Activated CD4-positive, alpha-beta T cell treated with anti-CD3 and anti-CD28 coated beads, Interleukin-2, amount 50 U/mL, for 24 hours (primary cell): Measurements from ENCODE around the gene IGFBP3.
"Not testable (repeated sequence)": the region's sequence is repeated elsewhere in the genome, so short reads cannot be mapped to it uniquely, and the experiment has no call there.

Experiments
- DNase-seq, 2 donors: peaks; one replicate each; pipeline ENCODE4 v3.0.0-alpha.2; 2020; ENCODE audit warnings: low read depth in 1 of 2, low spot score in 1 of 2

The IGFBP3 gene, protein sequence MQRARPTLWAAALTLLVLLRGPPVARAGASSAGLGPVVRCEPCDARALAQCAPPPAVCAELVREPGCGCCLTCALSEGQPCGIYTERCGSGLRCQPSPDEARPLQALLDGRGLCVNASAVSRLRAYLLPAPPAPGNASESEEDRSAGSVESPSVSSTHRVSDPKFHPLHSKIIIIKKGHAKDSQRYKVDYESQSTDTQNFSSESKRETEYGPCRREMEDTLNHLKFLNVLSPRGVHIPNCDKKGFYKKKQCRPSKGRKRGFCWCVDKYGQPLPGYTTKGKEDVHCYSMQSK

DNA sequence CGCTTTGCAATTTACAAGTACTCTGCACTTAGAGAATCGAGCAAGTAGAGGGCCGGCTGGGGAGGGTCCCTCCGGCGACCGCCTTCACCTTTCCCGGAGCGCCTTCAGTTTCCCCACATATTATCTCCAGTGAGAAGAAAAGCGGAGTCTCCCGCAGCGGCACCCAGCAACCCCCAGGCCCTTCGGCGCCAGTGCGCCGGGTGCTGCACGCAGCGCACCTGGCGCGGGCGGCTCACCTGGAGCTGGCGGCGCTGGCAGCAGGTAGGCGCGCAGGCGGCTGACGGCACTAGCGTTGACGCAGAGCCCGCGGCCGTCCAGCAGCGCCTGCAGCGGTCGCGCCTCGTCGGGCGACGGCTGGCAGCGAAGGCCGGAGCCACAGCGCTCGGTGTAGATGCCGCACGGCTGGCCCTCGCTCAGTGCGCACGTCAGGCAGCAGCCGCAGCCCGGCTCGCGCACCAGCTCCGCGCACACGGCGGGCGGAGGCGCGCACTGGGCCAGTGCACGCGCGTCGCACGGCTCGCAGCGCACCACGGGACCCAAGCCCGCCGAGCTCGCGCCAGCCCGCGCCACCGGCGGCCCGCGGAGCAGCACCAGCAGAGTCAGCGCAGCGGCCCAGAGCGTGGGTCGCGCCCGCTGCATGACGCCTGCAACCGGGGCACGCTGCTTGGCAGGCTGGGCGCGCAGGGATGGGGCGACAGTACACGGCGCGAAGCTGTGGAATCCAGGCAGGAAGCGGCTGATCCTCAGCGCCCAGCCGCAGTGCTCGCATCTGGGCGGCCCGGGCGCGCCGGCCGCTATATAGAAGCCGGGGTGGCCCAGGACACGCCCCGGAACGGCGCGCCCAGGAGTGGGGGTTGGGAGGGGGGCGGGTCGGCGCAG lies at the start of gene IGFBP3:
TSS of gene IGFBP3 (minus strand) at position 771 of the 879 bp plus-strand sequence. CDS start at position 639, 132 bp downstream.
- DNase-seq, result no peak

DNA sequence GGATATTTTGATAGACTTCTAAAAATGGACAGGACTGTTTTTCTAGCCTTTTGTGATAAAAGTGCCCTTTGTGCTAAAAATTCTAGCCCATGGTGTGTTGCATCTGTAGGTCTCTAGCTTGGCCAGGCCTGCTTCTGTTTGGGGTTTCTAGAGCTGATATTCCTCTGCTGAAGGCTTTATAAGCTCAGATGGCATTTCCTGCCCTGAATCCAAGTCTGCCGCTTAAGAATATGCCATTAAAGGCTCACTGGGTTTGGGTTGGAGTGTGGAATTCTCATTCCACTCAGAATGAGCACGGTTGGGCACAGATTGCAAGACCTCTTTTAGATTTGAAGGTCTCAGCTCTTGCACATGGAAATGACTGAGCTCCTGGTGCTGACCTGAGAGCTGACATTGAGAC lies 49.4 kb upstream of the IGFBP3 start:
- DNase-seq, result no peak

DNA sequence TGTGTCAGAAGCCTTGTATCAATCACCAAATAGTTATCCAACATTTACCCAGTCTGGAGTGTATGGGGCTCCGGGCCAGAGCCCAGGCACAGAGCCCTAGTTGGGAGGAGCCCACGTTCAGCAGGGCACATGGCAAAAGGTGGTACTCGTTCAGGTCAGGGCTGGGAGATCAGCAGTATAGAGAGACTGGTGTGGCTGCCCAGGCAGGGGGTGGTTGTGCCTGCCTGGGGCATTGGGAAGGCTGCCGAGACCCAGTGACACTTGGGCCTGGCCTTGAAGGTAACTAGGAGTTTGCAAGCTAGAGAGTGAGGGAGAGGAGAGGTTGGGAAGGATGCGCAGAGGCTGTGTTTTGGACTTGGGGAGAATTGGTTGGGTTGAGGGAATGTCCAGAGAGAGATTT lies 48.9 kb upstream of the IGFBP3 start:
- no peak for DNase-seq

DNA sequence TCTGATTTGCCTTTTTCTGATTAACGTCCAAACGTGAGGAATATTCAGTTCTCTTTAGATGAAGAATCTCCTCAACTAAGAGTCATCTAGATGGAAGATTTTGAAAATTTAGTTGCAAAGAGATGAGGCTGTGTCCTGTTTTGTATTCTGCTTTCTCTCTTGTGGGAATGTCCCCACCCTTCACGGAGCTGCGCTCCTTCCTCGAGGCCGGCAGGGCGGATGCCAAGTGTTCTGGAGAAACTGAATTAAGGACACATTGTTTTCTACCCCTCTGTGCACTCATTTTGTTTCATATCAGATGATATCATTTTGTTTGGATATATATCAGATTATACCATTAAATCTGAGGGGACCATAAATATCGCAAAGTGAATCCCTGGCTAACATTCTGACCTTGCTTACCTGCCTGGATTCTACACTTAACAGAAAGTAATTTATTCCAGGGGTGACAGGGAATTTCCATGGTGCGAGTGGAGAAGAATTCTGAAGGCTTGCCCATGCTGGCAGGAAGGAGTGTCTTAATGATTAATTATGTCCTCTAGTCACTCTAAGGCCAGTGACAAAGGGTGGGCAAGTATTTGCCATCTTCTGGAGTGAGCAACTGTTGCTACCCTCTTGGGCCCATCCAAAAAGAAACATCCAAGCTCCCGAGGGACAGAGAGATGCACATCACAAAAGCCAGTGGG lies 47.9 kb upstream of the IGFBP3 start:
- DNase-seq, result no peak

DNA sequence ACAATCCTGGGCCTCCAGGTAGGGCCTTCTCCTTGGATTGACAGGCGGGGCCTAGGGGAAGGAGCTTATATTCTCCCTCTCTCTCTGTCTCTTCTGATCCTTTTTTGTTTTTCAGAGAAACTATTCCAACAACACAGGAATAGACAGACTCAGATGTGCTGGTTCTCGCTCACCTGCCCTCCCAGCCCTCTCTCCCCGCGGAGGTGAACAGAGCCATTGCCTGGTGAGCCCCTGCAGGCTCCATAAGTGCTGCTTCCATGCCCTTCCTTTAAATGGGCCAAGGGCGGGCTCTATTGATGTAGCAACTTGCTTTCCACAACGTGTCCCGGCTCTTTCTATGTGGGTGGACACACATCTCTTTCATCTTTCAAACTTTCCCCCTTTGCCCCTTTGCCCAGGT lies 47.2 kb upstream of the IGFBP3 start:
- DNase-seq, result no peak

DNA sequence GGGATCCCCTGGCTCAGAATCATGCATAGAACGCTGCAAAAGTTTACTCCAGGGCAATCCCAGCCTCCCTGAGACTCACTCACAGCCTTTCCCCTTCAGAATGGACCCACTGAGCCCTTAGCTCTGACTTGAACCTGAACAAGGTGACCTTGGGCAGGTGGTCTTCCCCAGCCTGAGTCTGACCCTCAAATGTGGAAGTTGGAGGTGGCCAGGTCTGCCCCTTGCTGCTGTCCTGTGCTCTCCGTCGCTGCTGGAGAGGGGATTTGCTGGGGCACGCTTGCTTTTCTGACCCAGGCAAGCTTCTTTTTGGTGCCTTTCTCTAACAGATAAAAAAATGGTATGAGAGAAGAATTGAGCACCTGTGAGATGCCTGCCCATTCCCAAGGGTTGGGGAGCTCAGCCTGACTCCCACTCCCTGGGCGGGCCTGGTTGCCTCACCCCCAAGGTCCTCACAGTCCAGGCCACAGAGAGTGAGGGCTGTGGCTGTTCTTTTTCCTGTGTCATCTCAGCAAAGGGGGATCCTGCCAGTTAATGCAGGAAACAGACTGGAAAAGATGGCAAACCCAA lies 46.6 kb upstream of the IGFBP3 start:
- DNase-seq, result no peak

DNA sequence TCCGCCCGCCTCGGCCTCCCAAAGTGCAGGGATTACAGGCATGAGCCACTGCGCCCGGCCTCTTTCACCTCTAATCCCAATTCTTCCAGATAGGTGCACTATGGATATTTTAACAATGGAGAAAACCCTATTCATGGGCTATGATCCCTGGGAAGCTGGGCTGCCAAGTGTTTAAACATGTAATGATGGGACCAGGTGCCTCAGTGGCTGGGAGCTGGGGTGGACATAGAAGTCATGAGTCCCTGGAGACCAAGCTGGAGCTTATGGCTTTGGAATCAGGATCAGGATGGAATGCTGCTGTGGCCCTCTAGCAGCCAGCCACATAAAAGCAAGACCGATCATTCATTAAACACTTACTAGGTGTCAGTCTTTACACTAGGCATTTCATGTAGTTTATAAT lies 41.8 kb upstream of the IGFBP3 start:
- DNase-seq, result no peak

DNA sequence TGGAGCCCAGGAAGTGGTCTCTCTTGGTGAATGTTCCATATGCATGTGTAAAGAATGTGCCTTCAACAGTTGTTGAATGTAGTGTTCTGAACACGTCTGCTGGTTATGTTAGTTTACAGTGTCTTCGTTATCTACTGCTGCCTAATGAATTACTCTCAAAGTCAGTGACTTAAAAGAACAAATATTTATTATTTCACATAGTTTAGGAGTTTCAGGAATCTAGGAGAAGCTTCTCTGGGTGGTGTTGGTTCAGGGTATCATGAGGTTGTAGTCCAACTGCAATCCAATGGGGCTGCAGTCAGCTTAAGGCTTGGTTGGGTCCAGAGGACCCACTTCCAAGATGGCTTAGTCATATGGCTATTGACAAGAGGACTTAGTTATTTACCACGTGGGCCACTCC lies 36.6 kb upstream of the IGFBP3 start:
- DNase-seq, result no peak

DNA sequence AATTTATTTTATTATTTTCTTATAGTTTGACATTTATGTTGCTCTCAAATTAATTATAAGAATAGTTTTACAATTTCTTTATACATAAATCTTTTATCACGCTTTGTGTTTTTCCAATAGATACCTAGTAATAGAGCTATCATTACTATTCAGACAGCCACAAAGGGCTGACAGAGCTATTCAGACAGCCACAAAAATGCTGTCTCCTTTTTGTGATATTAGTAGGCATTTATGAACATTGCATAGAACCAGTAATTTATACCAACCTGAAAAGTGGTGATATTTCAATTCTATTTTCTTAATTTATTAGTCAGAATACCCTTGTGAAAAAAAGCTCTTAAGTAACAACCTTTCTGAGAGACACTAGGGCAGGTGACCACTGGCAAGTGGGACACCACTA lies 34.2 kb upstream of the IGFBP3 start:
- DNase-seq, result no peak

DNA sequence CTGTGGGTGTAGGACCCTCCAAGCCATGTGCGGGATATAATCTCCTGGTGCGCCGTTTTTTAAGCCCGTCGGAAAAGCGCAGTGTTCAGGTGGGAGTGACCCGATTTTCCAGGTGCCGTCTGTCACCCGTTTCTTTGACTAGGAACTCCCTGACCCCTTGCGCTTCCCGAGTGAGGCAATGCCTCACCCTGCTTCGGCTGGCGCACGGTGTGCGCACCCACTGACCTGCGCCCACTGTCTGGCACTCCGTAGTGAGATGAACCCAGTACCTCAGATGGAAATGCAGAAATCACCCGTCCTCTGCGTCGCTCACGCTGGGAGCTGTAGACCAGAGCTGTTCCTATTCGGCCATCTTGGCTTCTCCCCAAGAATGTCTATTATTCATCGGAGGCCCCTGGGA lies 32.0 kb upstream of the IGFBP3 start:
- not testable (repeated sequence) for DNase-seq

DNA sequence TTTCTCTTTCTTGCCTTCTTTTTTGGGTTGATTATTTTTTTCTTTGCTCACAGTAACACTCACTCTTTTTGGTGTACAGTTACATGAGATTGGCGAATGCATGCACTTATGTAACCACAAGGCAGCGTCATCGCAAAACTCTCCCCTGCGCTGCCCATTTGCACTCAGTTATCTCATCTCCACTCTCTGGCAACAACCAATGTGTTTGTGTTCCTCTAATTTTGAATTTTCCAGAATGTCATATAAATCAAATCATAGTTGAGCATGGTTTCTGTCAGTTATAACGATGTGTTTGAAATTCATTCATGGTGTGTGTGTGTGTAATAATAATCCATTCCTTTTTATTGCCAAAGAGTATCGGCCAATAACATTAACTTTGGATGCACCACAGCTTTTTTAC lies 23.0 kb upstream of the IGFBP3 start:
- DNase-seq, result no peak

DNA sequence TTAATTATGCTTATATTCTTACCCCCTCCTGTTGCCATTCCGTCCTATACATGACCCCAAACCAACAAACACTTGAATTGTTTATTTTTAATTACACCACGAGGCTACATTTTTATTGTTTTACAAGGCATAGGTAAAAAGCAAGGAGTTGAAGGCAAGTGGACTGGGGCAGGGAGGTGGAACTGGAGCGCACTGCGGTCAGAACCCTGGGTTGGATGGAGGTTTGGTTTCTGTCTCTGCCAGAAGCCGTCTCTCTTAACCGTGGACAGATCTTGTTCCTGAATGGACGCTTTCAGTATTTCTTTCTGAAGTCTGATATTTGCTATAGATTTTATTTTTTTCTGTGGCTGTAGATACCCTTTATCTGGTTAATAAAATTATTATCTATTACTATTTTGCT lies 19.9 kb upstream of the IGFBP3 start:
- DNase-seq, result no peak

DNA sequence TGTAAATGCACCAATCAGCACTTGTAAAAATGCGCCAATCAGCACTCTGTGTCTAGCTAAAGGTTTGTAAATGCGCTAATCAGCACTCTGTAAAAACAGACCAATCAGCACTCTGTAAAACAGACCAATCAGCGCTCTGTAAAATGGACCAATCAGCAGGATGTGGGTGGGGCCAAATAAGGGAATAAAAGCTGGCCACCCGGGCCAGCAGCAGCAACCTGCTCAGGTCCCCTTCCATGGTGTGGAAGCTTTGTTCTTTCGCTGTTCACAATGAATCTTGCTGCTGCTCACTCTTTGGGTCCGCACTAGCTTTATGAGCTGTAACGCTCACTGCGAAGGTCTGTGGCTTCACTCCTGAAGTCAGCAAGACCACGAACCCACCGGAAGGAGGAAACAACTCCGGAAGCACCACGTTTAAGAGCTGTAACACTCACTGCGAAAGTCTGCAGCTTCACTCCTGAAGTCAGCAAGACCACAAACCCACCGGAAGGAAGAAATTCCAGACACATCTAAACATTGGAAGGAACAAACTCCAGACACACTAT lies 19.2 kb upstream of the IGFBP3 start:
- peak in 1 of 2 donors; percentile 14 for DNase-seq

DNA sequence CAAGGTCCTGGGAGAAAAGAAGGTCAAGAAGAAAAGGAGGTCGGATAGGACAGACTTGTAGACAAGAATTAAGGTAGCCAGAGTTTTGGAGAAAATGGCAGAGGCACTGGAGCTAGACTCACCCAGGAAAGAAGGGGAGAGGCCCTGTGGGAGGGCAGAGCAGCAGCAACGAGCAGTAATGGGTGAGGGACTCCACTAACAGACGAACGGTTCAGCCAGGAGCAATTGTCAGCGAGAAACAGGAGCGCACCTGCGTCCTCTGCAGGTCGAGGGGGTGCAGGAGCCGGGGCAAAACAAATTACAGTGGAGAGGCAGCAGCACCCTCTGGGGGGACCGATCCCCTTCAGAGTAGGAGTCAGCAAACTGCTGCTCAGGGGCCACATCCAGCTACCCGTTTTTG lies 18.5 kb upstream of the IGFBP3 start:
- no peak for DNase-seq

DNA sequence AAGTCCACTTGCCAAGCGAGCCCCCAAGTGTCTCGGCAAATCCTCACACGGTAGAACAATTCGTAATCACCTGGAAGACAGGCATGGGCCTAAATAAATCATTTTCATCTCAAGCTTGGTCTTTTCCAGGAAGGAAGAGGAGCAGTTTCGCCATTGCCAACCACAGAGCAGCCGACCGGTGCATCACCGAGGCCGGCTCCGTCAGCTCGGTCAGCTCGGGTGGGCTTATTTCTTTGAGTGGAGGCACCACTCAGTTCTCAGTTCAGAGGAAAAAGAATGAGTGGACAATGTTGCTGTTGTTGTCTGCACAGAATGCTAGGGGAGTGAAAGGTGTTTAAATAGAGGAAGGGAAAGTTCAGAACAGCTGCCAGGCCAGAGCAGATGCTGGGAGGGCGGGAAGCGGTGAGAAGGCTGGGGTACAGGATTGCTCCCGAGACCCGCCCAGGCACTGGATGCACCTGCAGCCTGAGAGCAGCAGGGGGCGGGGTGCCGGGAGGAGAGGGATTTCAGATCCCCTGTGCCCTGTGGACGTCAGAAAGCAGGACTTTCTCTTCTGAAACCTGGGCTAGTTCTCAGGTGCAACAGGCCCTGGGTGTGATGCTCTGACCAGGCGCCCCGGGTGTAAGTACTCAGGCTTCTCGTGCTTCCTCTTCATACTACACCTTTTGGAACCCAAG lies 17.7 kb upstream of the IGFBP3 start:
- DNase-seq, result no peak

DNA sequence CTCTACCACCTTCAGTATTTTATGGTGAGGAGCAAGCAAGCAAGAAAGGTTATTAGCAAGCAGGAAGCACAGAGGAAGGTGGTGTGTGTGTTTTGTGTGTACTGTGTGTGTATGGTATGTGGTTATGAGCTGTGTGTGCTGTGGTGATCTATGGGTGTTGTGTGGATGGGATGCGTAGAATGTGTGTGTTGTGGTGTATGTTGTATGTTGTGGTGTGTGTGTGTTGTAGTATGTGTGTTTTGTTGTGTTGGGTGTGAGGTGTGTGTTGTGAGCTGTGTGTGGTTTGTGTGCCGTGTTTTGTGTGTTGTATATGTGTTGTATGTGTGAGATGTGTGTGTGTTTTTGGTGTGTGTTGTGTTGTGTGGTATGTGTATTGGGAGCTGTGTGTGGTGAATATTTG lies 16.8 kb upstream of the IGFBP3 start:
- no peak for DNase-seq

DNA sequence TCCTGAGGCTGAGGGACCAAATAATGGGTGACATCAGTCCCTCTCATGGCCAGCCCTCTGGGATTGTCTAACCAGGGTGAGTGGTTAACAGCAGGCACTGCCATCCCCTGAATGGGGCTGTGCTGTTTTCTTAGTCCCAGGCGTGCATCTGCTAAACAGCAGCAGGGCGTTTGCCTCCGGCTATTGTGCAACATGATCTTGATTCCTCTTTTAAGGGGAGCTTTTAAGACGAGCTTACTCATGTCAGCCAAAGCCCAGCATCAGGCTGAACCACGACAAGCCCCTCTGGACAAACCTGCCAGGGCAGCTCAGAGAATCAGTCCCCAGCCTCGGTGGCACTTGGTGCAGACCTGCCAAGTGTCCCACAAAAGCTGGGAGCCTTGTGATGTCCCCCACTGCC lies 16.2 kb upstream of the IGFBP3 start:
- DNase-seq, result no peak

DNA sequence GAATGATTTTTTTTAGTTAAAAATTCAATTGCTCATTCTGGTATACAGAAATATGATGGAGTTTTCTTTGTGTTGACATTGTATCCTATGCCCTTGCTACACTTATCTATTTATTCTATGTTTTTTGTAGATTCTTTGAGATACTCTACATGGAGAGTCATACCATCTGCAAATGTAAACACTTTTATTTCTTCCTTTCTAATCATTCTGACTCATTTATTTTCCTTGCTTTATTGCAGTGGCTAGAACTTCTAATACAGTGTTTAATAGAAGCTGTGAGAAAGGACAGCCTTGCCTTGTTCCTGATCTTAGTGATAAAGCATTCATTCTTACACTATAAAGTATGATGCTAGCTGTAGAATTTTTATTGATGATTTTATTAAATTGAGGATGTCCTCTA lies 9.9 kb upstream of the IGFBP3 start:
- DNase-seq, result no peak

DNA sequence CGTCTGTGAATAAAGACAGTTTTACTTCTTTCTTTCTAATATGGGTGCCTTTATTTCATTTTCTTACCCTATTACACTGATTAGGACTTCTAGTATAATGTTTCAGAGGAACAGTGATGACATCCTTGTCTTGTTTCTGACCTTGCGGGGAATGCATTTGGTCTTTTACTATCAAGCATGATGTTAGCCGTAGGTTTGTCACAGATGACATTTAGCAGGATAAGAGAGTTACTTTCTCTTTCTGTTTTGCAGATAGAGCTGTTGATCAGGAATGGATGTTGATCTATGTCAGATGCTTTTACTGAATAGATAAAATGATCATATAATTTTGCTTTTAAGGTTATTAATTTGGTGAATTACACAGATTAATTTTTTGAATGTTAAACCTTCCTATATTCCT lies 6.6 kb upstream of the IGFBP3 start:
- DNase-seq, result no peak

DNA sequence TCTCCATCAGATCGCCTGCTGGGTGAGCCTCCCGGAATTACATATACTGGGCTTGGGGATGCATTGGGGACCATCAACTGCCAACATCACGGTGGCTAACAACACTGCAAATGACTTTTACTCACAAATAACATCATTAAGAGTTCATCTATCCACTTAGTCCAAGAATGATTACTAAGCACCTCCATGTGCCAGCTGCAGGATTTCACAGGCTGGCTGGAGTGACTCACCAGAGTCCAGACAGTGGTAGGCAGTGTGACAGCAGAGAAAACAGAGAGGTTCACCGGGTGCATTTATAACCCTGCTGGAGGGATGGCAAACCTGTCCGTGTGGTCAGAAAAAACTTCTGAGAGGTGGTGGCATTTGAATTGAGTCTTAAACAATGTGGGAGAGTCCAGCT lies 3.2 kb upstream of the IGFBP3 start:
- DNase-seq, result no peak

DNA sequence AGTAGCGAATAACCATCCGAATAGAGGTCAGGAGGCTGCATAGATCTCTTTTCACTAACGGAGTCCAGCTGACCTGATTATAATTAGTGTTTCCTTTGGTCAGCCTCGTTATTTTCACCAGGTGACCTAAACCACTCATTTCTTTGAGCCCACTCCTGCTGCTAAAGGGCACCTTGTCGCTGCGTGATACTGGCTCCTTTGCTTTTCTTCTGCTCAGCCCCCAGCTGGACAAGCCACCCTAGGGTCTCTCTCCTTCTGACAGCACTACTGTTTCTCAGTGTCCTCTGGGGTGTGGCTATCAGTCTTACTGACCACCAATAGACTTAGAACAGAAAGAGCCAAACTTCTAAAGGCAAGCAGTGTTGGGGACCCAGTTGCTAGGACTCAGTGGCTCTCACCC lies 2.7 kb upstream of the IGFBP3 start:
- no peak for DNase-seq
